ENCODE measurements around the gene PARD3B. TPM values are rescaled to one million over a fixed set of nuclear protein-coding genes. Genes with fewer than 3 reads are reported as not detected.

Gene PARD3B
- total and polyA plus RNA-seq, 2 of the 4 experiments (the other 2 are of a cell fraction), result 3.3 to 15.6 TPM

GRCh38 chr2:205543937-205544702 lies 998.8 kb downstream of the PARD3B start:
- Histone ChIP-seq H2BK120ac (ENCODE audit: low read depth, low read length) (no peak overlapping the region), H2AK5ac (ENCODE audit: low read depth, low read length) (0 out of 2 replicates have a peak overlapping the region, but pooled peaks have one; percentile 27), H4K5ac (ENCODE audit: low read depth, low read length) (no peak overlapping the region), H3K36me3 (ENCODE audit: control insufficient read depth, insufficient read depth, low read length) (no peaks in the 10 kb centered on the region), H4K20me1 (ENCODE audit: insufficient read depth, low read length) (no peaks in the 10 kb centered on the region), H4K91ac (ENCODE audit: insufficient read depth, low read depth, low read length) (no peak overlapping the region), H3K18ac (ENCODE audit: low read depth, low read length) (no peak overlapping the region), H3K23ac (ENCODE audit: low read depth, low read length) (no peak overlapping the region), H3K9me3 (ENCODE audit: control insufficient read depth, insufficient read depth, low read length) (no peaks in the 10 kb centered on the region), H3K27me3 (ENCODE audit: control insufficient read depth, insufficient read depth, low read length) (no peaks in the 10 kb centered on the region), H2BK5ac (ENCODE audit: low read depth, low read length, poor library complexity, severe bottlenecking) (no peak overlapping the region), H2BK20ac (ENCODE audit: low read depth, low read length) (no peak overlapping the region), H3K56ac (ENCODE audit: extremely low read depth, insufficient read depth, low read length) (no peak overlapping the region), H3K9me1 (ENCODE audit: insufficient read depth, low read length) (peaks cover 3% of the 10 kb centered on the region), H3K27ac (ENCODE audit: insufficient read depth, low read length) (no peak overlapping the region), H3K4ac (ENCODE audit: low read depth, low read length) (no peak overlapping the region), H3K4me1 (ENCODE audit: control insufficient read depth, insufficient read depth, low read length) (peaks cover 2% of the 10 kb centered on the region; the same call in 1 of the 2 replicates), H2AFZ (replicated peaks; ENCODE audit: low read length, poor library complexity) (no peak overlapping the region), H2AK9ac (replicated peaks; ENCODE audit: low read depth, low read length, poor library complexity) (no peak overlapping the region), H3K9ac (ENCODE audit: low read depth, low read length) (no peak overlapping the region), H3K79me1 (ENCODE audit: low read depth in 1 of 2, low read length in 2 of 2) (no peaks in the 10 kb centered on the region; a peak in 1 of 4 replicates), H3K14ac (replicated peaks; ENCODE audit: low read depth, low read length) (no peak overlapping the region), H3K4me2 (ENCODE audit: low read depth, low read length) (no peak overlapping the region), H2BK15ac (ENCODE audit: low read depth, low read length) (no peak overlapping the region), H3K4me3 (ENCODE audit: insufficient read depth, low read depth, low read length) (no peak overlapping the region), H4K8ac (ENCODE audit: low read depth in 2 of 2, low read length in 2 of 2) (no peak overlapping the region)
- dilution Hi-C loops (cut with HindIII; ENCODE audit: low sequenced_read_pairs, unreplicated experiment), result no loop called here
- in situ Hi-C loops (cut with MboI; ENCODE audit: low sequenced_read_pairs), result loop anchor here (25.0 kb wide), 1 partner anchor 93 kb away; no protein-coding TSS in a partner anchor
- DNase-seq (peak; percentile 15), ATAC-seq (ENCODE audit: low read depth) (peak; percentile 42)
- no TSS peak for BruUV-seq (replicated peaks)
- intact Hi-C loops (cut with micrococcal nuclease), result no loop called here
- WGBS, 2 experiments (ENCODE audit: extremely low coverage in 2 of 2, insufficient read length in 1 of 2), result 40% methylated on average over 1 of the region's 2 CpGs; no CpG with 5 or more reads in 1 of the 2 experiments
- TF ChIP-seq RAD21 (IDR thresholded peaks at IDR 0.05; ENCODE audit: low read length) (no peak), RFX5 (IDR thresholded peaks at IDR 0.05; ENCODE audit: low read depth, low read length) (no peak), BHLHE40 (IDR thresholded peaks at IDR 0.05; ENCODE audit: low read depth, low read length) (no peak), POLR2A (IDR thresholded peaks at IDR 0.05; ENCODE audit: low read depth, low read length) (no peak), CHD1 (IDR thresholded peaks at IDR 0.05; ENCODE audit: low read depth, low read length) (no peak), SMC3 (IDR thresholded peaks at IDR 0.05; ENCODE audit: low read depth, low read length) (no peak), MXI1 (IDR thresholded peaks at IDR 0.05; ENCODE audit: borderline replicate concordance, low read depth, low read length) (no peak), RCOR1 (IDR thresholded peaks at IDR 0.05; ENCODE audit: insufficient replicate concordance, low read length) (no peak)
- POLR2A ChIA-PET (ENCODE audit: unreplicated experiment), result no interaction called here
- CTCF ChIA-PET, result no interaction called here
